ENCODE results near the gene ITGAV.
"Not testable (repeated sequence)": the region's sequence is repeated elsewhere in the genome, so short reads cannot be mapped to it uniquely, and the experiment has no call there.

Gene ITGAV

DNA sequence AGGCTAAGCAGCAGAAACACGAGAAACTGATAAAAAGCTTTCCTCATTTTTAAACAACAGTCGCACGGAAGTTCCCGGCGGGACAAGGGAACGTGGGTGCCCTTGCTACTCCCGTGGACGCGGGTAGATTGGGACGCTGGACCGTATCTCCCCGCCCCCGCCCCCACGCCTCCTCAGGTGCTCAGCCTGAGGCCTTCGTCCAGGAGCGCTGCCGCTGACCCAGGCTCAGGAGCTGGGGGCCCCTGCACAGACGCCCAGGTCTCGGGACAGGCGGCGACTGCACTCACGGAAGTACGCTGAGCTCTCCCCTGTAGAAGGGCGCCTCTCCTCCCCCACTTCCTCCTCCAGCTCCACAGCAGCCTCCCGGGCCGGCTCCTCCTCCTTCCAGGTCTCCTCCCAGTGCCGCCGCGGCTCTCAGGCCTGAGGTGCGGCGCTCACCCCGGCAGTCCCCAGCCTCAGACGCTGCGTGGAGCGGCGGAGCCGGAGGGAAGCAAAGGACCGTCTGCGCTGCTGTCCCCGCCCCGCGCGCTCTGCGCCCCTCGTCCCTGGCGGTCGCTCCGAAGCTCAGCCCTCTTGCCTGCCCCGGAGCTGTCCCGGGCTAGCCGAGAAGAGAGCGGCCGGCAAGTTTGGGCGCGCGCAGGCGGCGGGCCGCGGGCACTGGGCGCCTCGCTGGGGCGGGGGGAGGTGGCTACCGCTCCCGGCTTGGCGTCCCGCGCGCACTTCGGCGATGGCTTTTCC lies at the start of gene ITGAV:
Gene ITGAV, plus strand, starts transcription at position 445 of the 738 bp plus-strand sequence. Its CDS starts 283 bp downstream, at position 728.
- DNase-seq (ENCODE audit: low read depth), result peak; percentile 64

GRCh38 chr2:186540941-186541340 lies 48.9 kb upstream of the ITGAV start:
- no peak for DNase-seq (ENCODE audit: low read depth)

GRCh38 chr2:186542002-186542401 lies 47.9 kb upstream of the ITGAV start:
- no peak for DNase-seq (ENCODE audit: low read depth)

GRCh38 chr2:186543561-186544131 lies 46.2 kb upstream of the ITGAV start:
- DNase-seq (ENCODE audit: low read depth), result no peak

GRCh38 chr2:186544255-186544675 lies 45.6 kb upstream of the ITGAV start:
- DNase-seq (ENCODE audit: low read depth), result no peak

GRCh38 chr2:186546846-186547245 lies 43.0 kb upstream of the ITGAV start:
- no peak for DNase-seq (ENCODE audit: low read depth)

DNA sequence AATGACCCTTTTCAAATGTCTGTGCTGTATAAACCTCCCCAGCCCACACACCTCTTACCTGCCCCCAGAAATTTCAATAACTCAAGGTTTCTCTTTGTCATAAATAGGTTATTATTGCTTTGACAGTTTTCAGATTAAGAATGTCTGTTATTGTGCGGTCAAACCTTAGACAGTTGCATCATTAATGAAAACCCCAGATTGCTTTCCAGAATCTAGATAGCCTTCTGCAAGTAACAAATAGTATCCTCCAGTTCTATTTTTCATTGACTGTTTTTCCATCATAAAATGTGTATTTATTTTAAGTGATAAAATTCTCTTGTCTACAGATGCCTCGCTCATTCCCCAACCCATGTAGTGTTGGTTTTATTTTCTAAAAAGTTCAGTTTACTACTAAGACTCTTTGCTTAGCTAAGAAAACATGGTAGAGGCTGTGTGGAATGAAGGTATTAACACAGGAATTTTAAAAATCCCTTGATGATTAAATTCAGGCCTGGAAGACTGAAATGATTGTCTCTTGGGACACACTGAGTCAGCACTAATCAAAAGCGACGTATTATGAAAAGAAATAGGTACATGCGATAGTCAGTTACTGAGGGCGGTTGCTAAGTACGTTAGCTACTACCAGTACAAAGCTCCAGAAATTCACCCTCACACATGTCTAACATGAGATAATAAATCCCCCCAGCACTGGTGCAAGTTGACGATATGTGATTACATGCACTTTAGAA lies 38.4 kb upstream of the ITGAV start:
- DNase-seq (ENCODE audit: low read depth), result no peak

DNA sequence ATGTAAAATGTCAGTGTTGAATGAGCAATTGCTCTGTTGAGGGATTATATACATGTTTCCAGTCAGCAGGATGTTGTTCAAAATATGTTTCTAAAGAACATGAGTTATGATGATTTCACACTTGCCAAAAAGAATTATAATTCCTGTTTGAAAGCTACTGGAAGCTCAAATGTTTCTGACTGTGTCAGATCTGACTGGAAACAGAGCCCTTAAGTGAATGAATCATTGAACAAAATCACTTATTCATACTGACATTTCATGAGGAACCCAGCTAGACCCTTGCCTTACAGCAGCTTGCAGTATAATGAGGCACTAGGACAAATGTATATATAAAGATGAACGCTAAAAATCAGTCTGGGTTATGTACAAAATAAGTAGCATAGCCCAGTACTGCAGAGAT lies 35.4 kb upstream of the ITGAV start:
- no peak for DNase-seq (ENCODE audit: low read depth)

- DNase-seq (ENCODE audit: low read depth), result no peak
Observed at GRCh38 chr2:186554850-186555671, 34.8 kb upstream of the ITGAV start.

- no peak for DNase-seq (ENCODE audit: low read depth)
Observed at GRCh38 chr2:186558512-186559276, 31.2 kb upstream of the ITGAV start.

DNA sequence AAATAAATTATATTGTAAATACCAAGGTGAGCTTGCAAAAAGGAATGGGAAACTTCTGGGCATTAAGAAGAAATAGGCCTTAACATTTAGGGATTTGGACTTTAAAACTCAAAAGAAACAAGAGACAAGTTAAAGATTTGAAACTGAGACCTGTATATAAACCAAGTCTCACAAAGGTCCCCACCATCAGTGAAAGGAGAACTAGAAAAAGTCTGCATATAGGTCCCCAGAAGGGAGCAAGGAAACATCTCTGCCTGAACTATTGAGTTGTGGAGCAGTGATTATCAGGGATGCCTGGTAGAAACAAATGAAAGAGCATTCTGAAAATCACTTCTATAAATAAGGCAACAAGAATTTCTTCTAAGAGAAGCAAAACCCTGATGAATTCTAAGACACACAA lies 30.5 kb upstream of the ITGAV start:
- no peak for DNase-seq (ENCODE audit: low read depth)

- DNase-seq (ENCODE audit: low read depth), result no peak
Observed at GRCh38 chr2:186559848-186560247, 30.0 kb upstream of the ITGAV start.

DNA sequence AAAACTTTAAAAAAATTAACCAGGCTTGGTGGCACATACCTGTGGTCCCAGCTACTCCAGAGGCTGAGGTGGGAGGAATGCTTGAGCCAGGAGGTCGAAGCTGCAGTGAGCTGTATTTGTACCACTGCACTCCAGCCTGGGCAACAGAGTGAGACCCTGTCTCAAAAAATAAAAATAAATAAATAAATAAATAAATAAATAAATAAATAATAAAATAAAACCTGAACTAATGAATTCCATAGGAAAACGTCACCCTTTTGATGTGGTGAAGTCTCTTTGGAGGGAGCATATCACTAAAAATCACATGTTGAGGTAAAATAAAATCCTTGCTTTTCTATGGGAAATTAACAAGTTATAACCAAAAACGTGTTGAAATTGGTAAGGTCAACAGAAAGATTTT lies 29.6 kb upstream of the ITGAV start:
- no peak for DNase-seq (ENCODE audit: low read depth)

- no peak for DNase-seq (ENCODE audit: low read depth)
Observed at GRCh38 chr2:186561467-186562208, 28.2 kb upstream of the ITGAV start.

GRCh38 chr2:186562209-186562578 lies 27.7 kb upstream of the ITGAV start:
- no peak for DNase-seq (ENCODE audit: low read depth)

DNA sequence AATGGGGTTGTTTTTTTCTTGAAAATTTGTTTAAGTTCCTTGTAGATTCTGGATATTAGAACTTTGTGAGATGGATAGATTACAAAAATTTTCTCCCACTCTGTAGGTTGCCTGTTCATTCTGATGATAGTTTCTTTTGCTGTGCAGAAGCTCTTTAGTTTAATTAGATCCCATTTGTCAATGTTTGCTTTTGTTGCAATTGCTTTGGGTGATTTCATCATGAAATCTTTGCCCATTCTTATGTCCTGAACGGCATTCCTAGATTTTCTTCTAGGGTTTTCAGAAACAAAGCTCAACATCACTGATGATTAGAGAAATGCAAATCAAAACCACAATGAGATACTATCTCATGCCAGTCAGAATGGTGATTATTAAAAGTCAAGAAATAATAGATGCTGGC lies 21.3 kb upstream of the ITGAV start:
- DNase-seq (ENCODE audit: low read depth), result not testable (repeated sequence)

GRCh38 chr2:186569127-186569526 lies 20.7 kb upstream of the ITGAV start:
- not testable (repeated sequence) for DNase-seq (ENCODE audit: low read depth)

DNA sequence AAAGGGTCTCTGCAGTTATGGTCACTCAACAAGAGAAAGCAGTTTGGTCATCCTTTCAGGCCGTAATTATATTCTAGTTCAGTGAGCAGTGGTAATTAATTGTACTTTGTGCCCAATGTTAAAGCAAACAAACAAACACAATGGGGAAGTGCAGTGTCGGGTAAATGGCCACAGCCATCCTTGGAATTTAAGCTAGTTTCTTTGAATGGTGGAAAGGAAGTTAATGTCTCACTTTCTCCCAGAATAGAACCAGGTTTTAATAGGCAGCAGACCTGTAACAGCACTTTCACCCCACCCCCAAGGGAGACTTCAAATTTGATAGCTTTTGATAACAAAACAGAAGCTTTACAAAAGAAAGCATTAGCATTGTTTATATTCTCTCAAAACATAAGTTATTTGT lies 20.0 kb upstream of the ITGAV start:
- no peak for DNase-seq (ENCODE audit: low read depth)

DNA sequence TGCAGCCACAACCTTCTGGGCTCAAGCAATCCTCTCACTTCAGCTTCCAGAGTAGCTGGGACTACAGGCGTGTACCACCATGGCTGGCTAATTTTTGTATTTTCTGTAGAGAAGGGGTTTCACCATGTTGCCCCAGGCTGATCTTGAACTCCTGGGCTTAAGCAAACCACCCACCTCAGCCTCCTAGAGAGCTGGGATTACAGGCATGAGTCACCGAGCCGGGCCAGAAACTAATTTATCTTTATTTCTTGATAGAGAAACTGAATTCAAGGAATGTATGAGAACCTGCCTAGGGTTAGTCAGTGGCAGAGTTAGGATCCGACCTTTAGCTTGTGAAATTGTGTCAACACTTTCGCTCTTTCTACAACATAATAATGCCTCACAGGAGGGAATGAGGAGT lies 19.3 kb upstream of the ITGAV start:
- no peak for DNase-seq (ENCODE audit: low read depth)

DNA sequence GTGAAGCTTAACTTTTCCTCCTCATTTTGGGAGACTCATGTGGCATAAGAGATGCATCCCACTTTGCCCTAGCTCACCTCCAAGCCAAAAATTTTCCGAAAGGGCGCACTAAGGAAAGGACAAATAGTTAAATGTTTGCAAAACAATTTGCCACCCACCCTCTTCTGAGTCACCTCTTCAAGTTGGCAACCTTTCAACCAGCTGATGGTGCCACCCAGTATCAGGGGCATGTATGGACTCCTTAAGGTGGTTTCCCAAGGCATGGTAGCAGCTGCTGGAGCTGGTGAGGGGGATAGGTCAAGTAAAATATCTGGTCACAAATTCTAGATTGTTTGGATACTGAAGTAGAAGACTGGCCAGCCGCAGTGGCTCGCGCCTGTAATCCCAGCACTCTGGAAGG lies 17.2 kb upstream of the ITGAV start:
- no peak for DNase-seq (ENCODE audit: low read depth)

DNA sequence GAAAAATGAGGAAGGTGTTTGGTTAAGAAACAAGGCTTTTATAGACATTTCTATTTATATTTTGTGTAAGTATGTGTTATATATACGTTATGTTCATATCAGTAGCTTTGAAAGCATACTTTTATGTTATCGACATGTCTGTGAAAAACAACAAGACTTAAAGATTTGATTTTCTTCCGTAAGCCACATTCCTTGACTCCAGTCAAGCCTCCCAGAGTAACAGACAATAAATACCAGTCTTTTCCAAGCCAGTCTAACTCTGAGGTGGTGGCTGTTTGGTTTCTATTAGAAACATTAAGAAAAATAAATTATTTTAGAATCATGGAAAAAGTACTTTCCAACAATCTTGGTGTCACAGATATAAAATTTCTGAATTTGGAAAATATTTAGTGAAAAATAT lies 16.3 kb upstream of the ITGAV start:
- DNase-seq (ENCODE audit: low read depth), result no peak
